Stomach (tissue), 9 donors: ENCODE data around the gene ZNF878. TPM values are rescaled to one million over a fixed set of nuclear protein-coding genes. Genes with fewer than 3 reads are reported as not detected.
"Not testable (repeated sequence)": the region's sequence is repeated elsewhere in the genome, so short reads cannot be mapped to it uniquely, and the experiment has no call there.

Source experiments
- DNase-seq, 2 donors: peaks; one replicate each; pipeline versions ENCODE4 v3.0.0 to v3.0.0-alpha.2; 2013 to 2019
- H3K27ac ChIP-seq, 5 donors: fragments of 200-600 bp in 4 of 5; sonication (generic) in 4 of 5; one replicate each; pipeline ENCODE4 v1.5.1; 2013 to 2019; ENCODE audit warnings: mild to moderate bottlenecking in 1 of 5, moderate library complexity in 1 of 5
- H3K27me3 ChIP-seq, 3 donors: fragments of 200-600 bp; sonication (generic); one replicate each; pipeline ENCODE4 v1.5.1; 2017 to 2019; ENCODE audit warnings: mixed run types in 1 of 3
- H3K36me3 ChIP-seq, 4 donors: fragments of 200-600 bp; sonication (generic); 1 replicate in 3 of 4; 2 replicates in 1 of 4; pipeline ENCODE4 v1.5.1; 2016 to 2019
- H3K4me1 ChIP-seq, 4 donors: fragments of 200-600 bp; sonication (generic); one replicate each; pipeline ENCODE4 v1.5.1; 2016 to 2019
- H3K4me3 ChIP-seq, 4 donors: fragments of 200-600 bp; sonication (generic) in 3 of 4; one replicate each; pipeline ENCODE4 v1.5.1; 2016 to 2019; ENCODE audit warnings: mild to moderate bottlenecking in 1 of 4
- H3K9me3 ChIP-seq, 4 donors: fragments of 200-600 bp; sonication (generic); one replicate each; pipeline ENCODE4 v1.5.1; 2016 to 2019
- CTCF ChIP-seq, 7 experiments: fragments of 450-650 bp in 4 of 7; fragments of 200-600 bp in 3 of 7; sonication (generic) in 3 of 7; IDR thresholded peaks; one replicate each; pipeline ENCODE4 v1.5.1; 2016 to 2019; ENCODE audit warnings: antibody characterized with exemption in 7 of 7, control low read depth in 2 of 7, mild to moderate bottlenecking in 1 of 7
- EP300 ChIP-seq: sonication (generic); formaldehyde crosslinking; IDR thresholded peaks from one replicate; pipeline ENCODE4 v1.6.1; 2017; ENCODE audit warnings: antibody characterized with exemption
- POLR2A ChIP-seq, 4 donors: fragments of 450-650 bp; IDR thresholded peaks; one replicate each; pipeline ENCODE4 v1.6.1; 2016; ENCODE audit warnings: antibody characterized with exemption in 4 of 4, control low read depth in 2 of 4, mild to moderate bottlenecking in 1 of 4, moderate library complexity in 1 of 4
- POLR2AphosphoS5 ChIP-seq, 3 donors: sonication (generic); formaldehyde crosslinking; IDR thresholded peaks; one replicate each; pipeline ENCODE4 v1.6.1; 2016; ENCODE audit warnings: antibody characterized with exemption in 3 of 3
- WGBS, 5 donors: extraction: QIAGEN DNeasy Blood & Tissue Kit in 3 of 5; methylation state at CpG; one replicate each; pipeline versions ENCODE4 v1.1.5 to v1.1.7; 2013 to 2018; 5-methylcytosine and 5-hydroxymethylcytosine counted together
- intact Hi-C: fragments of 100-400 bp; cut with DNase I; formaldehyde crosslinking; loops from one replicate; pipeline ENCODE4 v1.15.1; 2023; ENCODE audit warnings: low total_unique reads
- polyA plus RNA-seq, 3 donors: library from polyadenylated mRNA; stranded (reverse); fragments of 200-250 nt; gene quantifications; one replicate each; pipeline ENCODE4 v1.2.3, GENCODE V29; 2013
- total RNA-seq, 5 donors: library from RNA; depleted of rRNA; stranded (reverse); fragments of >200 nt; gene quantifications; one replicate each; pipeline versions ENCODE4 v1.1.0 to v1.2.3, GENCODE V29; 2014 to 2016
- donor health status: healthy with polysubstance abuse.
- donor health status: Bipolar disorder and iron deficiency.
- donor health status: healthy.

Gene ZNF878
- total and polyA plus RNA-seq, 8 donors = 0.18 to 4.9 (median 0.43) TPM; not detected in 4

GRCh38 chr19:12092956-12093355 is 40.2 kb upstream of the ZNF878 start:
- Histone ChIP-seq H3K4me3 (peak overlapping the region; percentile 65 to 87 (median 72)), H3K27ac (peak overlapping the region in 3 of 5 donors; percentile 83 to 86 (median 83)), H3K9me3 (no peaks in the 10 kb centered on the region), H3K27me3 (no peaks in the 10 kb centered on the region), H3K4me1 (peaks cover 0 to 28% (median 15%) of the 10 kb centered on the region in 4 donors), H3K36me3 (peaks cover 0 to 2% (median 0%) of the 10 kb centered on the region in 4 donors)
- peak in 1 of 2 donors; percentile 7 for DNase-seq
- 21 to 26% (median 25%) methylated on average over 10 of the region's 10 CpGs for WGBS, 5 donors
- TF ChIP-seq POLR2AphosphoS5 (IDR thresholded peaks at IDR 0.05) (no peak), POLR2A (IDR thresholded peaks at IDR 0.05) (no peak), CTCF (IDR thresholded peaks at IDR 0.05) (no peak), EP300 (no peak)
- intact Hi-C loops = no loop called here

DNA sequence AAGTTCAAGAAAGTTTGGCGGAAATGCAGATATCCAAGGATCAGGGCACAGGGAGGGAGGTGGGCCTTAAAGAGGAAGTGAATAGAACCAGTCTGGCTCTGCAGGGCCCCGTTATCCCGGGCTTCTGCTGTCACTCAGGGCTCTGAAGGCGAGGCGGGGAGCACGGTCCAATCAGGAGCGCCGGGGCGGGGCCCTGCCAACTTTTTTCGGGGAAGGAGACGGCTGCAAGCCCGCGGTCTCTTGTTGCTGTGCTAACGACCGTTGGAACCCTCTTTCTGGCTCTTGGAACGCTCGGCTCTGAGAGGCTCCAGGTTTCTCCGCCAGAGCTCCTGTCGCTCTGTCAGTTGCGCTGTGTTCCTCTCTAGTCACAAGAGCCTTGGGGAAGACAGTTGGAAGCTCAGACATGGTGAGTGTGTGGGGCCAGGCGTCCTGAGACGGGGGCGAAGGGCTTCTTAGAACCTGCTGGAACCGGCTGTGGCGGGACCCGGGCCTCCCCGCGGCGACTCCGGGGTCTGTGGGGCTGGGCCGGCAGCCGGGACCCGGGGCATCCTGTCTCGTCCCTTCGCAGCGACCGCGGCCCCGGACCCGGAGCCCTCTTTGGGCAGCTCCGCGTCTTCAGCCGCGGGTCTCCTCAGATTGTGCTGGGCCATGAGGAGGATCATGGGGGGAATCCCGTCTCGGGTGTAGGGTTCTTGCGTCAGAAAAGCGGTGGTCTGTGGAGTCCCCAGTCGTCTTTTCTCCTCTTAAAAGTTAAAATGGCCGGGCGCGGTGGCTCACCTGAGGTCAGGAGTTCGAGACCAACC is 39.5 kb upstream of the ZNF878 start:
- peak overlapping the region; percentile 65 to 87 (median 72) for H3K4me3 ChIP-seq
- TF ChIP-seq POLR2AphosphoS5 (IDR thresholded peaks at IDR 0.05) = peak in 1 of 3 donors; percentile 6
- TF ChIP-seq EP300 = no peak
- TF ChIP-seq CTCF (IDR thresholded peaks at IDR 0.05) = no peak
- no peak for TF ChIP-seq POLR2A (IDR thresholded peaks at IDR 0.05)

GRCh38 chr19:12090807-12091206 is 38.0 kb upstream of the ZNF878 start:
- peak; percentile 60 to 90 for DNase-seq
- TF ChIP-seq CTCF (IDR thresholded peaks at IDR 0.05) (peak in 4 of 7 experiments; percentile 28 to 49 (median 36)), POLR2A (IDR thresholded peaks at IDR 0.05) (no peak)
- Histone ChIP-seq H3K27me3 (no peaks in the 10 kb centered on the region), H3K9me3 (no peaks in the 10 kb centered on the region), H3K4me3 (no peak overlapping the region), H3K4me1 (peaks cover 0 to 28% (median 15%) of the 10 kb centered on the region in 4 donors), H3K36me3 (no peaks in the 10 kb centered on the region), H3K27ac (no peak overlapping the region)
- 53 to 57% (median 56%) methylated on average over 5 of the region's 5 CpGs for WGBS, 5 donors
- intact Hi-C loops = no loop called here

More for the DNA sequence above, 39.5 kb upstream of the ZNF878 start:
- H3K9me3 ChIP-seq = no peaks in the 10 kb centered on the region
- peak; percentile 80 to 96 for DNase-seq
- no peaks in the 10 kb centered on the region for H3K27me3 ChIP-seq
- H3K4me1 ChIP-seq = peaks cover 0 to 28% (median 15%) of the 10 kb centered on the region in 4 donors
- intact Hi-C loops = no loop called here
- 0 to 3% (median 1%) methylated on average over 27 to 53 of the region's 53 CpGs for WGBS, 5 donors
- H3K36me3 ChIP-seq = no peaks in the 10 kb centered on the region
- peak overlapping the region; percentile 6 to 86 (median 83) for H3K27ac ChIP-seq

DNA sequence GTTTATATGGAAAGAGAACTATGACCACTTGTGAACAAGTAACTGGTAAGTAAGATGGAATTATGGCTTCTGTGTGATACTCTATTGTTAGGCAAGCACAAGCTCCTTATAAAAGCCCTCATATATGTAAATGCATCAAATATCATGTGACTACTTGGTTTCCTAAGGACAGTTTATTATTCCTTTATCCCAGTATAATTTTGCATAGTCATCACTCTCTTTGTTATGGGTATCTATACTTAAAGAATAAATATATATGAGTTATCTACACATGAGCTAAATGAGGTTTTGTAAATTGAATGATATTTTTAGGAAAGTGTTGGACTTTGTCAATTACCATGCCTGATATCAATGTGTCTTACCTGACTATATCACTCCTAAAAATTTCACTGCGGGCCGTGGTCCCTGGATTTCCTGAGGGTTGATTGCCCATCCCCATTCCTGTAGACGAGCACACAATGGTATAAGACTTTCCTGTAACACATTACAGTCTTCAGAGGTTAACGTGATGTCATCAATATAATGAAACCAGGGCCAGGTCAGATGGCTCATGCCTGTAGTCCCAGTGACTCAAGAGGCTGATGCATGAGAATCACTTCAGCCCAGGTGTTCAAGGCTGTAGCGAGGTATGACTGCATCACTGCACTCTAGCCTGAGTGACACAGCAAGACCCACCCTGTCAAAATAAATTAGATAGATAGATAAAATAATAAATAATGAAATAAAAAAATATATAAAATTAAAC is 32.5 kb upstream of the ZNF878 start:
- WGBS, 5 donors = 88 to 95% (median 91%) methylated on average over 5 of the region's 5 CpGs
- Histone ChIP-seq H3K9me3 (peaks cover 4 to 45% (median 31%) of the 10 kb centered on the region in 4 donors), H3K4me1 (no peaks in the 10 kb centered on the region), H3K27ac (no peak overlapping the region), H3K27me3 (no peaks in the 10 kb centered on the region), H3K36me3 (peaks cover 0 to 36% (median 0%) of the 10 kb centered on the region in 4 donors), H3K4me3 (no peak overlapping the region)
- DNase-seq = no peak
- intact Hi-C loops = no loop called here
- TF ChIP-seq EP300 (no peak), POLR2AphosphoS5 (IDR thresholded peaks at IDR 0.05) (no peak), POLR2A (IDR thresholded peaks at IDR 0.05) (no peak), CTCF (IDR thresholded peaks at IDR 0.05) (no peak)

- Histone ChIP-seq H3K9me3 (peaks cover 24 to 65% (median 50%) of the 10 kb centered on the region in 4 donors), H3K36me3 (peaks cover 0 to 56% (median 10%) of the 10 kb centered on the region in 4 donors)
- H3K4me3 ChIP-seq, H3K27me3 ChIP-seq, H3K4me1 ChIP-seq, intact Hi-C loops, DNase-seq, H3K27ac ChIP-seq: not testable (repeated sequence)
- WGBS, 5 donors = 91 to 96% (median 95%) methylated on average over 6 of the region's 6 CpGs
These were observed 30.6 kb upstream of the ZNF878 start for GRCh38 chr19:12083336-12083735.
